GM12878 (cell line): Measurements from ENCODE around the gene RND1. TPM values are rescaled to one million over a fixed set of nuclear protein-coding genes. Genes with fewer than 3 reads are reported as not detected.

Experiments used
- ATAC-seq: fragments of 200-7000 bp; cut with Tn5 transposase; 3 replicates; pipeline ENCODE4 v1.9.1; 2020; ENCODE audit warnings: mild to moderate bottlenecking, moderate library complexity
- BruUV-seq: library from RNA; stranded (reverse); fragments of 400-500 nt; replicated peaks from 2 replicates; lab custom pipeline; 2021; lab: Mats Ljungman, UMichigan
- CTCF ChIA-PET: fragments of 300-600 bp; sonication (Branson Sonifier 250); formaldehyde crosslinking; extraction: SDS; loops from one replicate; lab custom pipeline; 2021; ENCODE audit warnings: inconsistent platforms; lab: Yijun Ruan, JAX
- POLR2A ChIA-PET: fragments of 350-600 bp; formaldehyde crosslinking; extraction: SDS; loops from one replicate; lab custom pipeline; 2021; ENCODE audit warnings: inconsistent platforms; lab: Charles Lee
- RAD21 ChIA-PET: fragments of 300-600 bp; sonication (Branson Sonifier 250); formaldehyde crosslinking; loops from one replicate; lab custom pipeline; 2023; ENCODE audit warnings: antibody characterized with exemption; ENCODE audit not compliant: unreplicated experiment; lab: Charles Lee
- SMC1A ChIA-PET: fragments of 300-600 bp; sonication (Branson Sonifier 250); formaldehyde crosslinking; loops from one replicate; lab custom pipeline; 2023; ENCODE audit not compliant: unreplicated experiment, uncharacterized antibody; lab: Charles Lee
- DNase-seq: peaks from one replicate; pipeline ENCODE4 v3.0.0-alpha.2; 2011; ENCODE audit warnings: low read depth, low spot score
- FAIRE-seq: peaks from 3 replicates; lab custom pipeline; 2011; peaks lifted over from hg19 to GRCh38; lab: Jason Lieb, UNC
- H2AFZ ChIP-seq: 2 replicates; pipeline ENCODE4 v1.6.0; 2011; ENCODE audit warnings: low read depth, low read length, control low read depth; ENCODE audit not compliant: control insufficient read depth
- H3K27ac ChIP-seq: 2 replicates; pipeline ENCODE4 v1.5.1; 2011; ENCODE audit warnings: control low read depth; ENCODE audit not compliant: control insufficient read depth, insufficient read depth
- H3K27me3 ChIP-seq, 2 experiments: replicated peaks in 1 of 2; 2 replicates each; pipeline versions ENCODE4 v1.6.0 to v1.6.1; 2011; ENCODE audit warnings: low read length in 1 of 2; ENCODE audit not compliant: control insufficient read depth in 2 of 2, insufficient read depth in 2 of 2
- H3K36me3 ChIP-seq, 2 experiments: 2 replicates each; pipeline ENCODE4 v1.5.1; 2011; ENCODE audit warnings: low read length in 1 of 2; ENCODE audit not compliant: control insufficient read depth in 2 of 2, insufficient read depth in 2 of 2
- H3K4me1 ChIP-seq: 2 replicates; pipeline ENCODE4 v1.6.1; 2011; ENCODE audit warnings: mild to moderate bottlenecking, low read length, moderate library complexity, mixed read lengths; ENCODE audit not compliant: control insufficient read depth, insufficient read depth
- H3K4me2 ChIP-seq: 2 replicates; pipeline ENCODE4 v1.6.0; 2011; ENCODE audit warnings: control low read depth; ENCODE audit not compliant: control insufficient read depth, insufficient read depth
- H3K4me3 ChIP-seq: fragments of 200-600 bp; sonication (generic); 2 replicates; pipeline ENCODE4 v1.5.1; 2016
- H3K79me2 ChIP-seq: 2 replicates; pipeline ENCODE4 v1.6.0; 2011; ENCODE audit warnings: low read length; ENCODE audit not compliant: control insufficient read depth, insufficient read depth
- H3K9ac ChIP-seq: 2 replicates; pipeline ENCODE4 v1.8.0; 2011; ENCODE audit warnings: low read length, control low read depth, mixed read lengths; ENCODE audit not compliant: control insufficient read depth, insufficient read depth
- H3K9me3 ChIP-seq: replicated peaks from 3 replicates; pipeline ENCODE4 v1.5.1; 2011; ENCODE audit warnings: mild to moderate bottlenecking, low read length; ENCODE audit not compliant: control insufficient read depth, insufficient read depth
- H4K20me1 ChIP-seq: 2 replicates; pipeline ENCODE4 v1.6.0; 2011; ENCODE audit not compliant: control insufficient read depth, insufficient read depth
- BHLHE40 ChIP-seq, 2 experiments: fragments of 450-650 bp in 1 of 2; IDR thresholded peaks; 2 replicates each; pipeline ENCODE4 v1.6.1; 2011 to 2017; ENCODE audit warnings: low read depth in 2 of 2, borderline replicate concordance in 1 of 2, improper control_type of control experiment in 1 of 2, low read length in 1 of 2, mild to moderate bottlenecking in 1 of 2
- HDGF ChIP-seq: fragments of 450-650 bp; IDR thresholded peaks from 2 replicates; pipeline ENCODE4 v1.6.1; 2016; ENCODE audit warnings: antibody characterized with exemption
- SMAD1 ChIP-seq: fragments of 450-650 bp; IDR thresholded peaks from 2 replicates; pipeline ENCODE4 v1.6.1; 2018; ENCODE audit warnings: mild to moderate bottlenecking, low read depth; ENCODE audit not compliant: partially characterized antibody
- SMAD5 ChIP-seq: IDR thresholded peaks from 2 replicates; pipeline ENCODE4 v1.6.1; 2016; ENCODE audit warnings: antibody characterized with exemption, low read depth
- SP1 ChIP-seq: IDR thresholded peaks from one replicate; pipeline ENCODE4 v1.6.1; 2011; ENCODE audit warnings: low read depth, low read length
- TARDBP ChIP-seq: IDR thresholded peaks from 2 replicates; pipeline ENCODE4 v1.6.1; 2016; ENCODE audit warnings: borderline replicate concordance
- TBL1XR1 ChIP-seq: IDR thresholded peaks from 2 replicates; pipeline ENCODE4 v1.6.1; 2012; ENCODE audit warnings: low read depth, low read length, improper control_type of control experiment
- ZBTB40 ChIP-seq: fragments of 450-650 bp; IDR thresholded peaks from 2 replicates; pipeline ENCODE4 v1.6.1; 2016; ENCODE audit warnings: mild to moderate bottlenecking, moderate library complexity, borderline replicate concordance
- ZNF274 ChIP-seq: IDR thresholded peaks from one replicate; pipeline ENCODE4 v1.8.0; 2011; ENCODE audit not compliant: insufficient read length, insufficient read depth
- WGBS: methylation state at CpG from one replicate; pipeline ENCODE4 v1.1.6; 2016; ENCODE audit warnings: low lambda C conversion rate; ENCODE audit not compliant: insufficient replicate concordance, insufficient coverage; ENCODE audit errors: missing lambda C conversion rate; 5-methylcytosine and 5-hydroxymethylcytosine counted together
- in situ Hi-C: fragments of 300-500 bp; cut with MboI; formaldehyde crosslinking; loops from 9 replicates; pipeline ENCODE4 v1.14.3; 2018; ENCODE audit warnings: mixed read lengths
- intact Hi-C: fragments of 100-400 bp; cut with micrococcal nuclease; formaldehyde crosslinking; loops from one replicate; pipeline ENCODE4 v1.14.2; 2022; ENCODE audit not compliant: unreplicated experiment
- polyA plus RNA-seq, 11 experiments: library from polyadenylated mRNA; depleted of rRNA in 4 of 11; unstranded in 6 of 11; stranded (reverse) in 5 of 11; fragments of >200 nt; fragmentation: Nextera tagmentation in 4 of 11; fragmentation: Illumina TruSeq in 1 of 11; extraction: Ambion mirVana in 4 of 11; extraction: Trizol in 1 of 11; gene quantifications; 1 replicate in 1 of 11; 2 replicates in 10 of 11; pipeline versions ENCODE4 v1.2.1 to v1.2.3, GENCODE V29; 2011 to 2016; ENCODE audit warnings: inconsistent platforms in 2 of 11, missing spikeins in 2 of 11, low read depth in 1 of 11
- total RNA-seq, 4 experiments: library from RNA; depleted of rRNA in 3 of 4; stranded (reverse); fragments of >200 nt in 3 of 4; fragmentation: Illumina TruSeq in 1 of 4; extraction: Trizol in 1 of 4; gene quantifications; 2 replicates each; pipeline versions ENCODE4 v1.2.1 to v1.2.3, GENCODE V29; 2013 to 2021
- TF ChIP-seq, protein P1 (sequence below): fragments of 450-650 bp; IDR thresholded peaks from 2 replicates; pipeline ENCODE4 v1.6.1; 2017; ENCODE audit warnings: borderline replicate concordance
- TF ChIP-seq, protein P2 (sequence below): IDR thresholded peaks from 2 replicates; pipeline ENCODE4 v1.6.1; 2011; ENCODE audit warnings: mild to moderate bottlenecking, low read depth, low read length, moderate library complexity; ENCODE audit not compliant: insufficient replicate concordance
- TF ChIP-seq, protein P3 (sequence below): fragments of 450-650 bp; IDR thresholded peaks from 2 replicates; pipeline ENCODE4 v1.6.1; 2017; ENCODE audit warnings: low read depth, mild to moderate bottlenecking, moderate library complexity

The RND1 gene
- total and polyA plus RNA-seq, 10 of the 15 experiments (the other 5 are each of a cell fraction or from before 2014, with no cell fraction given), result 0.24 to 5.1 (median 1.5) TPM

DNA sequence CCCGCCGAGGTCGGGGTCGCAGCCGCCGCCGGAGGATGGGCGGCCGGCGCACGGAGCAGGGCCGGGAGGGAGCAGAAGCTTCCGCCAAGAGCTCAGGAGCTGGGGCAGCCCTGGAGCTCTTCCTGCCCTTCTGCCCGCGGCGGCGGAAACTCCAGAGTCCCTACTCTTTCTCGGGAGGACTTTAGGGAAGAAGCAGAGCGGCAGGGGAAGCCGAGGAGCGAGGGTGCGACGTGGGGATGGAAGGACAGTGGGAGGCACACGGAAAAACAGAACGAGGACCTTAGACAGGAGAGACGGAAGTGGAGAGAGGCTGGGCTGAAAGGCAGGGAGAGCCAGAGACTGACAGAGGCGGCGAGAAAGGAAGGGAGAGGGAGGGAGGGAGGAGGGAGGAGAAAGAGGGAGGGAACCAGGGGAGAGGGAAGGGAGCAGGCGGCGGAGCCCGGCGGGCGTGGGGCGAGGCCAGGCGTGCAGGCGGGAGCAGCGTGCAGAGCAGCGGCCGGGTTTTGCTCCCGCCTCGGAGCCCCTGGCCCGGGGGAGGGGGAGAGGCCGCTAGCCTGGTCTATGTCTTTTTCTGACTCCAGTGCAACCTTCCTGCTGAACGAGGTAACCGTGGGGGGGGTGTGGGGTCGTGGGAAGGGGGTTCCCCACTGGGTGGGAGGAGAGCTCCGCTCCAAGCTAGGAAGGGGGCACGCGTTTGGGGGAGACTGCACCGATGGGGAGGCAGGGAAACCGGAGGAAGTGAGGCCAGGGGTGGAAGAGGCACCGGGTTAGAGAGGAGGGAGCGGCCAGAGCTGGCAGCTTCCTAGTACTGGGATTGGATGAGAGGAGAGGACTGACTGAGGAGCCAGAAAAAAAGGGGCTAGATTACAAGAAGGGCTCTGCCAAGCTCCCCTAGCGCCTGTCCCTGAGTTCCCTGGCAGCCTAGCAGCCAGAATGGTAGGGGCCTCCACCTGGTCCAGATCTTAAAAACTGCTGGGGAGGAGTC, 50.3 kb downstream of the RND1 start:
- RAD21 ChIA-PET, result interaction anchor here (0.5 to 2.3 kb wide), 6 partner anchors 16 to 282 kb away, joined by 3 to 13 read pairs (median 4); partner anchors contain the start of gene DDX23
- Histone ChIP-seq H3K4me2 (peak overlapping the region; percentile 92), H3K27ac (no peak overlapping the region), H3K36me3 (no peaks in the 10 kb centered on the region), H3K79me2 (no peaks in the 10 kb centered on the region), H3K9ac (peak overlapping the region; percentile 69; the same call in 1 of the 2 replicates), H2AFZ (peak overlapping the region; percentile 95), H3K27me3 (peaks cover 3% of the 10 kb centered on the region in 2 experiments; a peak in 3 of 4 replicates), H3K4me3 (peak overlapping the region; percentile 66), H3K9me3 (no peaks in the 10 kb centered on the region), H4K20me1 (no peaks in the 10 kb centered on the region), H3K4me1 (peaks cover 7% of the 10 kb centered on the region)
- ATAC-seq (peak; percentile 51), FAIRE-seq (peak; percentile 75), DNase-seq (no peak)
- SMC1A ChIA-PET, result interaction anchor here (0.7 to 1.6 kb wide), 9 partner anchors 20 to 190 kb away, joined by 3 to 5 read pairs (median 4); partner anchors contain the start of genes ADCY6 and DDX23
- in situ Hi-C loops, result no loop called here
- BruUV-seq, result no TSS peak
- POLR2A ChIA-PET, result interaction anchor here (0.5 to 2.9 kb wide), 6 partner anchors 24 to 329 kb away, joined by 3 to 13 read pairs (median 4); partner anchors contain the start of genes DDX23 and RND1
- intact Hi-C loops, result no loop called here
- CTCF ChIA-PET, result interaction anchor here (0.6 to 5.7 kb wide), 44 partner anchors 9 to 642 kb away, joined by 3 to 58 read pairs (median 4); partner anchors contain the start of genes ADCY6, ARF3, CCNT1 and DDX23
- 3% methylated on average over 47 of the region's 54 CpGs for WGBS
- TF ChIP-seq BHLHE40 (IDR thresholded peaks at IDR 0.05; ENCODE audit: borderline replicate concordance in 1 of 2, low read depth in 2 of 2, low read length in 1 of 2), result peak in 1 of 2 experiments; percentile 29; a peak in 1 of 4 replicates
- TF ChIP-seq, protein P1, sequence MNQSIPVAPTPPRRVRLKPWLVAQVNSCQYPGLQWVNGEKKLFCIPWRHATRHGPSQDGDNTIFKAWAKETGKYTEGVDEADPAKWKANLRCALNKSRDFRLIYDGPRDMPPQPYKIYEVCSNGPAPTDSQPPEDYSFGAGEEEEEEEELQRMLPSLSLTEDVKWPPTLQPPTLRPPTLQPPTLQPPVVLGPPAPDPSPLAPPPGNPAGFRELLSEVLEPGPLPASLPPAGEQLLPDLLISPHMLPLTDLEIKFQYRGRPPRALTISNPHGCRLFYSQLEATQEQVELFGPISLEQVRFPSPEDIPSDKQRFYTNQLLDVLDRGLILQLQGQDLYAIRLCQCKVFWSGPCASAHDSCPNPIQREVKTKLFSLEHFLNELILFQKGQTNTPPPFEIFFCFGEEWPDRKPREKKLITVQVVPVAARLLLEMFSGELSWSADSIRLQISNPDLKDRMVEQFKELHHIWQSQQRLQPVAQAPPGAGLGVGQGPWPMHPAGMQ, result no peak
- no peak for TF ChIP-seq ZNF274
- TF ChIP-seq, protein P2, sequence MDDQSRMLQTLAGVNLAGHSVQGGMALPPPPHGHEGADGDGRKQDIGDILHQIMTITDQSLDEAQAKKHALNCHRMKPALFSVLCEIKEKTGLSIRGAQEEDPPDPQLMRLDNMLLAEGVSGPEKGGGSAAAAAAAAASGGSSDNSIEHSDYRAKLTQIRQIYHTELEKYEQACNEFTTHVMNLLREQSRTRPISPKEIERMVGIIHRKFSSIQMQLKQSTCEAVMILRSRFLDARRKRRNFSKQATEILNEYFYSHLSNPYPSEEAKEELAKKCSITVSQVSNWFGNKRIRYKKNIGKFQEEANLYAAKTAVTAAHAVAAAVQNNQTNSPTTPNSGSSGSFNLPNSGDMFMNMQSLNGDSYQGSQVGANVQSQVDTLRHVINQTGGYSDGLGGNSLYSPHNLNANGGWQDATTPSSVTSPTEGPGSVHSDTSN, result peak; percentile 17
- TF ChIP-seq SMAD5, result no peak
- no peak for TF ChIP-seq TBL1XR1
- no peak for TF ChIP-seq TARDBP
- TF ChIP-seq SP1, result no peak
- TF ChIP-seq SMAD1, result peak; percentile 19
- TF ChIP-seq HDGF, result peak; percentile 81; the same call in 1 of the 2 replicates
- TF ChIP-seq ZBTB40, result peak; percentile 24; the same call in 1 of the 2 replicates
- TF ChIP-seq, protein P3, sequence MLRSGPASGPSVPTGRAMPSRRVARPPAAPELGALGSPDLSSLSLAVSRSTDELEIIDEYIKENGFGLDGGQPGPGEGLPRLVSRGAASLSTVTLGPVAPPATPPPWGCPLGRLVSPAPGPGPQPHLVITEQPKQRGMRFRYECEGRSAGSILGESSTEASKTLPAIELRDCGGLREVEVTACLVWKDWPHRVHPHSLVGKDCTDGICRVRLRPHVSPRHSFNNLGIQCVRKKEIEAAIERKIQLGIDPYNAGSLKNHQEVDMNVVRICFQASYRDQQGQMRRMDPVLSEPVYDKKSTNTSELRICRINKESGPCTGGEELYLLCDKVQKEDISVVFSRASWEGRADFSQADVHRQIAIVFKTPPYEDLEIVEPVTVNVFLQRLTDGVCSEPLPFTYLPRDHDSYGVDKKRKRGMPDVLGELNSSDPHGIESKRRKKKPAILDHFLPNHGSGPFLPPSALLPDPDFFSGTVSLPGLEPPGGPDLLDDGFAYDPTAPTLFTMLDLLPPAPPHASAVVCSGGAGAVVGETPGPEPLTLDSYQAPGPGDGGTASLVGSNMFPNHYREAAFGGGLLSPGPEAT, result peak; percentile 46; the same call in 1 of the 2 replicates
